Measurements from ENCODE around the gene CLDN15.

CLDN15 gene

GRCh38 chr7:101240226-101241014 lies 2.8 kb upstream of the CLDN15 start:
- H3K4me3 ChIP-seq (replicated peaks; ENCODE audit: low read depth, low read length) = no peak overlapping the region
- peaks cover 26% of the 10 kb centered on the region for H3K36me3 ChIP-seq (ENCODE audit: control insufficient read depth, insufficient read depth, low read length)
- H3K27me3 ChIP-seq (replicated peaks; ENCODE audit: control insufficient read depth, insufficient read depth, low read length) = no peaks in the 10 kb centered on the region
- no peak for DNase-seq (ENCODE audit: extremely low read depth, insufficient read length)
- no peak for TF ChIP-seq CTCF (IDR thresholded peaks at IDR 0.05; ENCODE audit: insufficient read depth, low read length, poor library complexity, severe bottlenecking)

GRCh38 chr7:101239951-101240220 lies 2.3 kb upstream of the CLDN15 start:
- Histone ChIP-seq H3K27me3 (replicated peaks; ENCODE audit: control insufficient read depth, insufficient read depth, low read length) (no peaks in the 10 kb centered on the region), H3K4me3 (replicated peaks; ENCODE audit: low read depth, low read length) (no peak overlapping the region), H3K36me3 (ENCODE audit: control insufficient read depth, insufficient read depth, low read length) (peaks cover 26% of the 10 kb centered on the region)
- no peak for DNase-seq (ENCODE audit: extremely low read depth, insufficient read length)
- TF ChIP-seq CTCF (IDR thresholded peaks at IDR 0.05; ENCODE audit: insufficient read depth, low read length, poor library complexity, severe bottlenecking) = no peak

- Histone ChIP-seq H3K27me3 (replicated peaks; ENCODE audit: control insufficient read depth, insufficient read depth, low read length) (no peaks in the 10 kb centered on the region), H3K36me3 (ENCODE audit: control insufficient read depth, insufficient read depth, low read length) (peaks cover 26% of the 10 kb centered on the region), H3K4me3 (replicated peaks; ENCODE audit: low read depth, low read length) (no peak overlapping the region)
- no peak for TF ChIP-seq CTCF (IDR thresholded peaks at IDR 0.05; ENCODE audit: insufficient read depth, low read length, poor library complexity, severe bottlenecking)
- DNase-seq (ENCODE audit: extremely low read depth, insufficient read length) = no peak
Measured at GRCh38 chr7:101239191-101239950, 1.8 kb upstream of the CLDN15 start.

- H3K4me3 ChIP-seq (replicated peaks; ENCODE audit: low read depth, low read length) = no peak overlapping the region
- H3K27me3 ChIP-seq (replicated peaks; ENCODE audit: control insufficient read depth, insufficient read depth, low read length) = no peaks in the 10 kb centered on the region
- DNase-seq (ENCODE audit: extremely low read depth, insufficient read length) = no peak
- no peak for TF ChIP-seq CTCF (IDR thresholded peaks at IDR 0.05; ENCODE audit: insufficient read depth, low read length, poor library complexity, severe bottlenecking)
- H3K36me3 ChIP-seq (ENCODE audit: control insufficient read depth, insufficient read depth, low read length) = peaks cover 26% of the 10 kb centered on the region
Measured at GRCh38 chr7:101238226-101239182, 902 bp upstream of the CLDN15 start.

- no peak for TF ChIP-seq CTCF (IDR thresholded peaks at IDR 0.05; ENCODE audit: insufficient read depth, low read length, poor library complexity, severe bottlenecking)
Measured at GRCh38 chr7:101236292-101236835, 1.2 kb downstream of the CLDN15 start.

More at GRCh38 chr7:101236292-101236835, 1.2 kb downstream of the CLDN15 start:
- no peak overlapping the region for H3K4me3 ChIP-seq (replicated peaks; ENCODE audit: low read depth, low read length)
- DNase-seq (ENCODE audit: extremely low read depth, insufficient read length) = no peak
- no peaks in the 10 kb centered on the region for H3K27me3 ChIP-seq (replicated peaks; ENCODE audit: control insufficient read depth, insufficient read depth, low read length)
- peaks cover 26% of the 10 kb centered on the region for H3K36me3 ChIP-seq (ENCODE audit: control insufficient read depth, insufficient read depth, low read length)
